Activated T-cell treated with anti-CD3 and anti-CD28 coated beads, Interleukin-2, amount 50 U/mL, for 72 hours (primary cell): ENCODE measurements around the gene DHFR. TPM values are rescaled to one million over a fixed set of nuclear protein-coding genes. Genes with fewer than 3 reads are reported as not detected.

ENCODE experiments used
- ATAC-seq, 2 donors: fragments of 150-1000 bp; cut with Tn5 transposase; replicated peaks in 1 of 2; 2 replicates each; pipeline ENCODE4 v1.10.0; 2021; ENCODE audit warnings: moderate library complexity in 2 of 2, mild to moderate bottlenecking in 1 of 2
- DNase-seq, 2 donors: peaks; one replicate each; pipeline ENCODE4 v3.0.0; 2021 to 2022; ENCODE audit warnings: mixed read lengths in 1 of 2
- H3K27ac Mint-ChIP-seq: one replicate; pipeline ENCODE4 v1.8.0; 2022; ENCODE audit warnings: mild to moderate bottlenecking, moderate library complexity, mixed read lengths
- H3K27me3 Mint-ChIP-seq: one replicate; pipeline ENCODE4 v1.8.0; 2022; ENCODE audit warnings: low read depth, mixed read lengths
- H3K36me3 Mint-ChIP-seq, 2 donors: one replicate each; pipeline ENCODE4 v1.8.0; 2022; ENCODE audit warnings: mixed read lengths in 2 of 2, mild to moderate bottlenecking in 1 of 2; ENCODE audit not compliant: insufficient read depth in 2 of 2
- H3K4me1 Mint-ChIP-seq: one replicate; pipeline ENCODE4 v1.8.0; 2022; ENCODE audit warnings: low read depth, mixed read lengths
- H3K4me3 Mint-ChIP-seq, 2 donors: one replicate each; pipeline ENCODE4 v1.8.0; 2022; ENCODE audit warnings: mild to moderate bottlenecking in 2 of 2, mixed read lengths in 2 of 2, moderate library complexity in 2 of 2
- H3K9me3 Mint-ChIP-seq, 2 donors: one replicate each; pipeline ENCODE4 v1.8.0; 2022; ENCODE audit warnings: mixed read lengths in 2 of 2
- total RNA-seq, 2 donors: library from RNA; stranded (reverse); gene quantifications; one replicate each; pipeline ENCODE4 v1.2.3, GENCODE V29; 2022

The DHFR gene
- total RNA-seq, 2 donors from 2014 or later, result 48.6 to 49.4 TPM

DNA sequence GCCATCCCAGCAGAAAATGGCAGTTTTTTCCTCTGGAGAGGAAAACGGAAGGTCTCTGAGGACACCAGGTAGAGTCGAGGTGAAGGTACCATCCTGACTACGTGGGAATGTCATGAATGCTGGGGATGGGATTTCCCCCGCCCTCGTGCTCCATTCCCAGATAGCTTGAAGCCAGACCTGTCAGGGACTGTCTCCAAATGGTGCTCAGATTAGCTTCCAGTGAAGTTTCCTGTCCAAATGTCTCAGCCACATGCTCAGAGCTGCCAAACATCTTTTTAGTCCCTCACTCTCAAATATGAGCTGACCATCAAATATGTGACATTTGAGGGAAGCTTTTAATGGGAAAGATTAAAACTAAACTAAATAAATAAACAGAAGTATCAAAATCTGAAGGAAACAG is 77.1 kb downstream of the DHFR start:
- no peak overlapping the region for H3K4me3 Mint-ChIP-seq
- H3K9me3 Mint-ChIP-seq, result peaks cover 0 to 1% of the 10 kb centered on the region in 2 donors
- DNase-seq (no peak), ATAC-seq (no peak)
- peaks cover 39% of the 10 kb centered on the region for H3K27me3 Mint-ChIP-seq
- no peaks in the 10 kb centered on the region for H3K4me1 Mint-ChIP-seq
- H3K27ac Mint-ChIP-seq, result no peak overlapping the region
- H3K36me3 Mint-ChIP-seq, result peaks cover 0 to under 1% of the 10 kb centered on the region in 2 donors

DNA sequence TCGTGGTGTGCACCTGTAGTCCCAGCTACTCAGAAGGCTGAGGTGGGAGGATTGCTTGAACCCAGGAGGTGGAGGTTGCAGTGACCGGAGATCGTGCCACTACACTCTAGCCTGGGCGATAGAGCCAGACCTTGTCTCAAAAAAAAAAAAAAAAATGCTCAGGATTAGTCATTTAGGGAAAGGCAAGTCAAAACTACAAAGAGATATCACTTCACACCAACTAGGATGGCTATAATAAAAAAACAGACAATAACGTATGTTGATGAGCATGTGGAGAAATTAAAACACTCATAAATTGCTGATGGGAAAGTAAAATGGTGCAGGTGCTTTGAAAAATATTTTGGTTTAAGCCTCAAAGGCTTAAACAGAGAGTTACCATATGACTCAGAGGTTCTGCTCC is 78.4 kb downstream of the DHFR start:
- H3K27ac Mint-ChIP-seq, result no peak overlapping the region
- H3K4me3 Mint-ChIP-seq, result no peak overlapping the region
- H3K27me3 Mint-ChIP-seq, result peaks cover 52% of the 10 kb centered on the region
- no peaks in the 10 kb centered on the region for H3K9me3 Mint-ChIP-seq
- H3K36me3 Mint-ChIP-seq, result peaks cover 0 to 1% of the 10 kb centered on the region in 2 donors
- DNase-seq, result no peak
- H3K4me1 Mint-ChIP-seq, result no peaks in the 10 kb centered on the region
- peak in 1 of 2 donors; percentile 54 for ATAC-seq

Other genes starting within 250 kb of the DHFR start
- gene ZFYVE16, start 246.9 kb downstream of the DHFR start, total RNA-seq, result 10 to 100 TPM; 11.3 to 17.8 TPM
- under 1 TPM in 1 of 2 donors, not detected in 1; 0.35 TPM for gene FAM151B, start 166.9 kb downstream of the DHFR start, total RNA-seq
- not detected for gene ANKRD34B, start 84.7 kb downstream of the DHFR start, total RNA-seq
- 10 to 100 TPM; 22.0 to 24.4 TPM for gene MSH3, start 331 bp downstream of the DHFR start, total RNA-seq